H1 (cell line): ENCODE measurements around the gene PPP2R2D.

Experiments
- CBX8 ChIP-seq: fragments of 300-800, 300-1000 bp; sonication (generic); IDR thresholded peaks from 2 replicates; pipeline ENCODE4 v1.7.1; 2016; ENCODE audit warnings: low read depth, low read length, borderline replicate concordance
- CTCF ChIP-seq, 3 experiments: IDR thresholded peaks; 1 replicate in 2 of 3; 2 replicates in 1 of 3; pipeline versions ENCODE4 v1.5.1 to v1.6.1; 2011; ENCODE audit warnings: low read length in 3 of 3, mild to moderate bottlenecking in 3 of 3, inconsistent platforms in 2 of 3, low read depth in 1 of 3, moderate library complexity in 1 of 3; ENCODE audit not compliant: insufficient read depth in 1 of 3; ENCODE audit errors: control extremely low read depth in 1 of 3
- EP300 ChIP-seq, 2 experiments: IDR thresholded peaks; 1 replicate in 1 of 2; 2 replicates in 1 of 2; pipeline ENCODE4 v1.6.1; 2011 to 2012; ENCODE audit warnings: low read depth in 2 of 2, low read length in 2 of 2, mild to moderate bottlenecking in 2 of 2, borderline replicate concordance in 1 of 2, inconsistent platforms in 1 of 2, moderate library complexity in 1 of 2
- EZH2 ChIP-seq: fragments of 200-600 bp; sonication (generic); IDR thresholded peaks from 2 replicates; pipeline ENCODE4 v1.7.1; 2012; ENCODE audit warnings: low read depth, mild to moderate bottlenecking, moderate library complexity, low read length, inconsistent platforms; ENCODE audit not compliant: severe bottlenecking
- JUN ChIP-seq: IDR thresholded peaks from 2 replicates; pipeline ENCODE4 v1.6.1; 2011; ENCODE audit warnings: low read depth, mild to moderate bottlenecking, improper control_type of control experiment, low read length
- JUND ChIP-seq: IDR thresholded peaks from 2 replicates; pipeline ENCODE4 v1.6.1; 2011; ENCODE audit warnings: mild to moderate bottlenecking, improper control_type of control experiment, low read length
- KDM4A ChIP-seq: IDR thresholded peaks from one replicate; pipeline ENCODE4 v1.7.1; 2012; ENCODE audit warnings: low read depth, mild to moderate bottlenecking, moderate library complexity, low read length, inconsistent platforms; ENCODE audit not compliant: severe bottlenecking
- PHF8 ChIP-seq: fragments of 200-600 bp; sonication (generic); conservative IDR thresholded peaks from 2 replicates; pipeline ENCODE4 v1.7.1; 2012; ENCODE audit warnings: low read depth, mild to moderate bottlenecking, inconsistent platforms, low read length, moderate library complexity
- POLR2A ChIP-seq, 2 experiments: IDR thresholded peaks; 1 replicate in 1 of 2; 2 replicates in 1 of 2; pipeline ENCODE4 v1.6.1; 2011; ENCODE audit warnings: low read depth in 2 of 2, low read length in 2 of 2, mild to moderate bottlenecking in 2 of 2; ENCODE audit errors: control extremely low read depth in 1 of 2
- POLR2AphosphoS5 ChIP-seq: IDR thresholded peaks from 2 replicates; pipeline ENCODE4 v1.6.1; 2011; ENCODE audit warnings: low read depth, low read length
- RAD21 ChIP-seq, 2 experiments: IDR thresholded peaks in 1 of 2; conservative IDR thresholded peaks in 1 of 2; 2 replicates each; pipeline ENCODE4 v1.6.1; 2011; ENCODE audit warnings: low read depth in 2 of 2, low read length in 2 of 2, improper control_type of control experiment in 1 of 2, inconsistent platforms in 1 of 2, mild to moderate bottlenecking in 1 of 2, moderate library complexity in 1 of 2
- TAF1 ChIP-seq: IDR thresholded peaks from 2 replicates; pipeline ENCODE4 v1.6.1; 2011; ENCODE audit warnings: mild to moderate bottlenecking, low read depth, low read length
- TEAD4 ChIP-seq: IDR thresholded peaks from 2 replicates; pipeline ENCODE4 v1.6.1; 2012; ENCODE audit warnings: low read depth, low read length, inconsistent platforms, mixed read lengths

GRCh38 chr10:131929122-131929845 lies 28.5 kb downstream of the PPP2R2D start:
- TF ChIP-seq CTCF (IDR thresholded peaks at IDR 0.05; ENCODE audit: control extremely low read depth in 1 of 3, insufficient read depth in 1 of 3, low read depth in 1 of 3, low read length in 3 of 3) (peak in 2 of 3 experiments; percentile 8 to 13; a peak in 2 of 4 replicates), POLR2AphosphoS5 (no peak), RAD21 (IDR thresholded peaks at IDR 0.05 in 1 of 2, conservative IDR thresholded peaks at IDR 0.05 in 1 of 2; ENCODE audit: low read depth in 2 of 2, low read length in 2 of 2) (no peak; a peak in 1 of 4 replicates), TAF1 (no peak), TEAD4 (no peak), JUND (no peak), POLR2A (IDR thresholded peaks at IDR 0.05; ENCODE audit: control extremely low read depth in 1 of 2, low read depth in 2 of 2, low read length in 2 of 2) (no peak), KDM4A (no peak), CBX8 (no peak), PHF8 (no peak), JUN (no peak), EP300 (IDR thresholded peaks at IDR 0.05; ENCODE audit: borderline replicate concordance in 1 of 2, low read depth in 2 of 2, low read length in 2 of 2) (no peak), EZH2 (no peak)
